IMR-90 (cell line): ENCODE measurements around the gene KCNJ16. TPM values are rescaled to one million over a fixed set of nuclear protein-coding genes. Genes with fewer than 3 reads are reported as not detected.

Experiments used
- ATAC-seq: fragments of 200-7000 bp; cut with Tn5 transposase; 2 replicates; pipeline ENCODE4 v1.9.1; 2020; ENCODE audit warnings: low read depth, mild to moderate bottlenecking, moderate library complexity
- BruUV-seq: library from RNA; stranded (reverse); fragments of 400-500 nt; replicated peaks from 2 replicates; lab custom pipeline; 2021; lab: Mats Ljungman, UMichigan
- CTCF ChIA-PET: fragments of 300-600 bp; formaldehyde crosslinking; extraction: SDS; loops from one replicate; lab custom pipeline; 2021; ENCODE audit warnings: antibody characterized with exemption; lab: Yijun Ruan, JAX
- POLR2A ChIA-PET: fragments of 300-600 bp; sonication (Branson Sonifier 250); formaldehyde crosslinking; loops from one replicate; lab custom pipeline; 2022; ENCODE audit warnings: antibody characterized with exemption; ENCODE audit not compliant: unreplicated experiment; lab: Charles Lee
- DNase-seq: peaks from one replicate; pipeline ENCODE4 v3.0.0; 2013
- H2AFZ ChIP-seq: replicated peaks from 2 replicates; pipeline ENCODE3; 2013; ENCODE audit warnings: low read length, mild to moderate bottlenecking; ENCODE audit not compliant: poor library complexity
- H2AK5ac ChIP-seq: 2 replicates; pipeline ENCODE4 v1.6.1; 2013; ENCODE audit warnings: low read depth, low read length, inconsistent platforms
- H2AK9ac ChIP-seq: replicated peaks from 2 replicates; pipeline ENCODE3; 2013; ENCODE audit warnings: mild to moderate bottlenecking, low read depth, low read length, moderate library complexity; ENCODE audit not compliant: poor library complexity
- H2BK120ac ChIP-seq: 2 replicates; pipeline ENCODE4 v1.6.1; 2013; ENCODE audit warnings: low read depth, low read length, inconsistent platforms
- H2BK15ac ChIP-seq: 3 replicates; pipeline ENCODE4 v1.6.1; 2013; ENCODE audit warnings: low read depth, low read length, inconsistent platforms
- H2BK20ac ChIP-seq: 2 replicates; pipeline ENCODE4 v1.6.1; 2013; ENCODE audit warnings: low read depth, mild to moderate bottlenecking, inconsistent platforms, low read length, moderate library complexity
- H2BK5ac ChIP-seq: 2 replicates; pipeline ENCODE4 v1.6.1; 2013; ENCODE audit warnings: mild to moderate bottlenecking, low read depth, low read length, inconsistent platforms; ENCODE audit not compliant: poor library complexity, severe bottlenecking
- H3K14ac ChIP-seq: replicated peaks from 2 replicates; pipeline ENCODE4 v1.6.1; 2013; ENCODE audit warnings: low read depth, low read length, inconsistent platforms
- H3K18ac ChIP-seq: 2 replicates; pipeline ENCODE4 v1.6.1; 2013; ENCODE audit warnings: low read depth, low read length, control low read depth
- H3K23ac ChIP-seq: 2 replicates; pipeline ENCODE4 v1.6.1; 2013; ENCODE audit warnings: low read depth, low read length, inconsistent platforms
- H3K27ac ChIP-seq: 2 replicates; pipeline ENCODE4 v1.5.1; 2013; ENCODE audit warnings: mild to moderate bottlenecking, control low read depth, low read length; ENCODE audit not compliant: insufficient read depth
- H3K27me3 ChIP-seq: 2 replicates; pipeline ENCODE4 v1.6.1; 2013; ENCODE audit warnings: low read length; ENCODE audit not compliant: control insufficient read depth, insufficient read depth
- H3K36me3 ChIP-seq: 2 replicates; pipeline ENCODE4 v1.6.1; 2013; ENCODE audit warnings: low read length, mixed read lengths; ENCODE audit not compliant: control insufficient read depth, insufficient read depth
- H3K4ac ChIP-seq: 2 replicates; pipeline ENCODE4 v1.6.1; 2013; ENCODE audit warnings: low read depth, low read length, inconsistent platforms
- H3K4me1 ChIP-seq: 2 replicates; pipeline ENCODE4 v1.6.1; 2013; ENCODE audit warnings: low read length, mixed read lengths; ENCODE audit not compliant: control insufficient read depth, insufficient read depth
- H3K4me2 ChIP-seq: 2 replicates; pipeline ENCODE4 v1.6.1; 2013; ENCODE audit warnings: low read depth, mild to moderate bottlenecking, control low read depth, low read length, moderate library complexity
- H3K4me3 ChIP-seq: 2 replicates; pipeline ENCODE4 v1.5.1; 2013; ENCODE audit warnings: low read depth, mild to moderate bottlenecking, control low read depth, low read length, moderate library complexity; ENCODE audit not compliant: insufficient read depth
- H3K56ac ChIP-seq: 2 replicates; pipeline ENCODE4 v1.6.1; 2013; ENCODE audit warnings: low read length, inconsistent platforms; ENCODE audit not compliant: insufficient read depth; ENCODE audit errors: extremely low read depth
- H3K79me1 ChIP-seq, 2 experiments: 2 replicates each; pipeline ENCODE4 v1.6.1; 2013; ENCODE audit warnings: low read length in 2 of 2, inconsistent platforms in 1 of 2, low read depth in 1 of 2
- H3K9ac ChIP-seq: 2 replicates; pipeline ENCODE4 v1.6.1; 2013; ENCODE audit warnings: low read depth, low read length, control low read depth
- H3K9me1 ChIP-seq: 2 replicates; pipeline ENCODE4 v1.6.1; 2013; ENCODE audit warnings: low read length, inconsistent platforms; ENCODE audit not compliant: insufficient read depth
- H3K9me3 ChIP-seq: 2 replicates; pipeline ENCODE4 v1.6.1; 2013; ENCODE audit warnings: low read length; ENCODE audit not compliant: control insufficient read depth, insufficient read depth
- H4K20me1 ChIP-seq: 2 replicates; pipeline ENCODE4 v1.6.1; 2013; ENCODE audit warnings: low read length, inconsistent platforms; ENCODE audit not compliant: insufficient read depth
- H4K5ac ChIP-seq: 2 replicates; pipeline ENCODE4 v1.6.1; 2013; ENCODE audit warnings: mild to moderate bottlenecking, low read depth, low read length, control low read depth
- H4K8ac ChIP-seq, 2 experiments: 2 replicates each; pipeline ENCODE4 v1.6.1; 2013; ENCODE audit warnings: low read depth in 2 of 2, low read length in 2 of 2, control low read depth in 1 of 2, inconsistent platforms in 1 of 2
- H4K91ac ChIP-seq: 2 replicates; pipeline ENCODE4 v1.6.1; 2013; ENCODE audit warnings: low read depth, low read length, inconsistent platforms; ENCODE audit not compliant: insufficient read depth
- BHLHE40 ChIP-seq: fragments of 150-350 bp; IDR thresholded peaks from 2 replicates; pipeline ENCODE4 v1.6.1; 2016; ENCODE audit warnings: mild to moderate bottlenecking, low read depth, low read length
- CHD1 ChIP-seq: IDR thresholded peaks from 2 replicates; pipeline ENCODE4 v1.6.1; 2012; ENCODE audit warnings: low read depth, low read length, improper control_type of control experiment
- ELK1 ChIP-seq: fragments of 150-350 bp; IDR thresholded peaks from 2 replicates; pipeline ENCODE4 v1.6.1; 2016; ENCODE audit warnings: low read depth, mild to moderate bottlenecking, low read length, moderate library complexity, borderline replicate concordance
- FOS ChIP-seq: fragments of 150-350 bp; IDR thresholded peaks from 2 replicates; pipeline ENCODE4 v1.6.1; 2016; ENCODE audit warnings: low read depth, low read length
- MAFK ChIP-seq: IDR thresholded peaks from 2 replicates; pipeline ENCODE4 v1.6.1; 2012; ENCODE audit warnings: low read depth, low read length, improper control_type of control experiment
- MAZ ChIP-seq: IDR thresholded peaks from 2 replicates; pipeline ENCODE4 v1.6.1; 2012; ENCODE audit warnings: low read depth, mild to moderate bottlenecking, low read length, improper control_type of control experiment, moderate library complexity, borderline replicate concordance
- MXI1 ChIP-seq: IDR thresholded peaks from 2 replicates; pipeline ENCODE4 v1.6.1; 2012; ENCODE audit warnings: low read depth, mild to moderate bottlenecking, low read length, moderate library complexity, borderline replicate concordance
- NFE2L2 ChIP-seq: fragments of 150-350 bp; IDR thresholded peaks from 2 replicates; pipeline ENCODE4 v1.6.1; 2016; ENCODE audit warnings: low read depth, mild to moderate bottlenecking, low read length
- POLR2A ChIP-seq: IDR thresholded peaks from 2 replicates; pipeline ENCODE4 v1.6.1; 2012; ENCODE audit warnings: mild to moderate bottlenecking, low read depth, low read length
- RAD21 ChIP-seq: IDR thresholded peaks from 2 replicates; pipeline ENCODE4 v1.6.1; 2012; ENCODE audit warnings: low read length, improper control_type of control experiment
- RCOR1 ChIP-seq: IDR thresholded peaks from 2 replicates; pipeline ENCODE4 v1.6.1; 2012; ENCODE audit warnings: mild to moderate bottlenecking, low read length, improper control_type of control experiment; ENCODE audit not compliant: insufficient replicate concordance
- RFX5 ChIP-seq: IDR thresholded peaks from 2 replicates; pipeline ENCODE4 v1.8.0; 2012; ENCODE audit warnings: low read depth, mild to moderate bottlenecking, low read length, moderate library complexity
- SMC3 ChIP-seq: fragments of 150-350 bp; IDR thresholded peaks from 2 replicates; pipeline ENCODE4 v1.6.1; 2016; ENCODE audit warnings: low read depth, mild to moderate bottlenecking, antibody characterized with exemption, low read length, moderate library complexity
- WGBS, 2 experiments: methylation state at CpG; one replicate each; pipeline versions ENCODE4 v1.1.5 to v1.1.7; 2013; ENCODE audit warnings: missing lambda C conversion rate in 2 of 2; ENCODE audit not compliant: insufficient read length in 1 of 2; ENCODE audit errors: extremely low coverage in 2 of 2; 5-methylcytosine and 5-hydroxymethylcytosine counted together
- dilution Hi-C: fragments of 300-500 bp; cut with HindIII; formaldehyde crosslinking; loops from one replicate; pipeline ENCODE4 v1.14.3; 2018; ENCODE audit warnings: low sequenced_read_pairs; ENCODE audit not compliant: unreplicated experiment
- in situ Hi-C: fragments of 300-500 bp; cut with MboI; formaldehyde crosslinking; loops from 3 replicates; pipeline ENCODE4 v1.14.3; 2019; ENCODE audit warnings: low sequenced_read_pairs, inconsistent platforms, mixed read lengths
- intact Hi-C: fragments of 100-400 bp; cut with micrococcal nuclease; formaldehyde crosslinking; loops from 2 replicates; pipeline ENCODE4 v1.10.0; 2022
- polyA plus RNA-seq, 3 experiments: library from polyadenylated mRNA; depleted of rRNA; stranded (reverse); fragments of >200 nt; gene quantifications; 2 replicates each; pipeline ENCODE4 v1.2.3, GENCODE V29; 2012; ENCODE audit warnings: low replicate concordance in 1 of 3
- total RNA-seq: library from RNA; depleted of rRNA; stranded (reverse); fragments of >200 nt; gene quantifications from 2 replicates; pipeline ENCODE4 v1.2.3, GENCODE V29; 2012
- TF ChIP-seq, protein P1 (sequence below): conservative IDR thresholded peaks from 2 replicates; pipeline ENCODE4 v1.5.1; 2012; ENCODE audit warnings: mild to moderate bottlenecking, low read depth, low read length, improper control_type of control experiment
- TF ChIP-seq, protein P2 (sequence below): fragments of 150-350 bp; IDR thresholded peaks from 2 replicates; pipeline ENCODE4 v1.6.1; 2017; ENCODE audit warnings: mild to moderate bottlenecking, antibody characterized with exemption, low read length, low read depth

The KCNJ16 gene
- total and polyA plus RNA-seq, 2 of the 4 experiments (the other 2 are of a cell fraction), result not detected

DNA sequence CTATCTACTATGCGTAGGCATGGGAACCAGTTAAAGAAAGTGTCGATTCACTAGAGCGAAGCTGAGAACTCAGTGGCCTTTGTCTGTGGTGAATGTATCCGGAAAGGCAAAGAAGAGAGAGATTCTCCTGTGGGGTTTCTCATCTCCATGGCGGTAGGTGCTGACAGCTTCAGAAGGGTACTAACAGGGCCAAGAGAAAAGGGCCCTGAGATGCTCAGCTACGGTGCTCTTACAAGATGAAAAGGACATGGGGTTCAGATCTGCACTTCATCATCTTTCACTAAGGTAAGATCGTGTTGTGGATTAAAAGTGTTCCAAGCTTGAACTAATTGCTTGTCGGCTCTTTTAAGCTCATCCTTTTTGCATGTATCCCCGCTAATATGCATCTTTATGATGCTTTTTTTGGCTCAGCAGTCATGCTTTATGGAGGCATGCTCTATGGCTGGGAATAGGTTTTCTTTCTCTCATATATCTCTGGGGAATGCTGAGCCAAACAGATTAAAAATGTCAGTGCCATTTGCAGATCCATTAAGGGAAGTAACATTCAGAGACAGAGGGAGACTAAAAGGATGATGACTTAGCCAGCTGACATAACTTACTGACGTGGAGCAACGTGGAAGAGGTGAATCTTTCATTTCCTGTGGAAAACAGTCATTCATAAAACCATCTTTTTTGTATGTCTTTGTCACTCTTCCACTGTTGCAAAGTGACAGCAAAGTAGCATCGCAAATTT is 29.9 kb downstream of the KCNJ16 start:
- Histone ChIP-seq H3K4me3 (no peak overlapping the region), H3K4ac (no peak overlapping the region), H3K36me3 (no peaks in the 10 kb centered on the region), H3K27me3 (no peaks in the 10 kb centered on the region; the same call in 1 of the 2 replicates), H3K9ac (no peak overlapping the region), H2AK9ac (no peak overlapping the region), H2AK5ac (no peak overlapping the region), H4K20me1 (no peaks in the 10 kb centered on the region), H3K9me1 (no peaks in the 10 kb centered on the region), H4K91ac (no peak overlapping the region), H3K27ac (no peak overlapping the region), H3K4me2 (no peak overlapping the region), H2BK120ac (no peak overlapping the region), H3K4me1 (no peaks in the 10 kb centered on the region), H2BK5ac (no peak overlapping the region), H3K56ac (no peak overlapping the region), H3K9me3 (no peaks in the 10 kb centered on the region), H3K23ac (no peak overlapping the region), H3K14ac (no peak overlapping the region), H3K79me1 (no peaks in the 10 kb centered on the region), H2BK15ac (no peak overlapping the region), H4K8ac (no peak overlapping the region), H4K5ac (no peak overlapping the region), H2BK20ac (no peak overlapping the region), H2AFZ (no peak overlapping the region), H3K18ac (no peak overlapping the region)
- in situ Hi-C loops (no loop called here), intact Hi-C loops (no loop called here), dilution Hi-C loops (no loop called here)
- no peak for TF ChIP-seq RFX5
- no peak for TF ChIP-seq ELK1
- TF ChIP-seq, protein P1, sequence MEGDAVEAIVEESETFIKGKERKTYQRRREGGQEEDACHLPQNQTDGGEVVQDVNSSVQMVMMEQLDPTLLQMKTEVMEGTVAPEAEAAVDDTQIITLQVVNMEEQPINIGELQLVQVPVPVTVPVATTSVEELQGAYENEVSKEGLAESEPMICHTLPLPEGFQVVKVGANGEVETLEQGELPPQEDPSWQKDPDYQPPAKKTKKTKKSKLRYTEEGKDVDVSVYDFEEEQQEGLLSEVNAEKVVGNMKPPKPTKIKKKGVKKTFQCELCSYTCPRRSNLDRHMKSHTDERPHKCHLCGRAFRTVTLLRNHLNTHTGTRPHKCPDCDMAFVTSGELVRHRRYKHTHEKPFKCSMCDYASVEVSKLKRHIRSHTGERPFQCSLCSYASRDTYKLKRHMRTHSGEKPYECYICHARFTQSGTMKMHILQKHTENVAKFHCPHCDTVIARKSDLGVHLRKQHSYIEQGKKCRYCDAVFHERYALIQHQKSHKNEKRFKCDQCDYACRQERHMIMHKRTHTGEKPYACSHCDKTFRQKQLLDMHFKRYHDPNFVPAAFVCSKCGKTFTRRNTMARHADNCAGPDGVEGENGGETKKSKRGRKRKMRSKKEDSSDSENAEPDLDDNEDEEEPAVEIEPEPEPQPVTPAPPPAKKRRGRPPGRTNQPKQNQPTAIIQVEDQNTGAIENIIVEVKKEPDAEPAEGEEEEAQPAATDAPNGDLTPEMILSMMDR, result no peak
- TF ChIP-seq FOS, result no peak
- TF ChIP-seq RAD21, result no peak
- TF ChIP-seq POLR2A, result no peak
- TF ChIP-seq, protein P2, sequence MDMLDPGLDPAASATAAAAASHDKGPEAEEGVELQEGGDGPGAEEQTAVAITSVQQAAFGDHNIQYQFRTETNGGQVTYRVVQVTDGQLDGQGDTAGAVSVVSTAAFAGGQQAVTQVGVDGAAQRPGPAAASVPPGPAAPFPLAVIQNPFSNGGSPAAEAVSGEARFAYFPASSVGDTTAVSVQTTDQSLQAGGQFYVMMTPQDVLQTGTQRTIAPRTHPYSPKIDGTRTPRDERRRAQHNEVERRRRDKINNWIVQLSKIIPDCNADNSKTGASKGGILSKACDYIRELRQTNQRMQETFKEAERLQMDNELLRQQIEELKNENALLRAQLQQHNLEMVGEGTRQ, result no peak
- TF ChIP-seq NFE2L2, result no peak
- TF ChIP-seq CHD1, result no peak
- no peak for TF ChIP-seq BHLHE40
- TF ChIP-seq SMC3, result no peak
- no peak for TF ChIP-seq MAZ
- no peak for TF ChIP-seq MAFK
- no peak for TF ChIP-seq RCOR1
- TF ChIP-seq MXI1, result no peak
- CTCF ChIA-PET, result no interaction called here
- WGBS, 2 experiments, result 100% methylated on average over 1 of the region's 12 CpGs; no CpG with 5 or more reads in 1 of the 2 experiments
- POLR2A ChIA-PET, result no interaction called here
- no peak for DNase-seq
- ATAC-seq, result no peak
- no TSS peak for BruUV-seq
